HUES64 (cell line): ENCODE measurements around the gene ZFPM1.
A peak's percentile ranks its signal among the peaks of the same experiment; 100 is the strongest.

Experiments
- H3K27ac ChIP-seq: 2 replicates; pipeline ENCODE4 v1.7.0; 2013; ENCODE audit warnings: low read depth, low read length, inconsistent platforms
- H3K27me3 ChIP-seq: 2 replicates; pipeline ENCODE4 v1.6.1; 2013; ENCODE audit warnings: mild to moderate bottlenecking, low read length; ENCODE audit not compliant: insufficient read depth
- H3K36me3 ChIP-seq: 2 replicates; pipeline ENCODE4 v1.6.1; 2013; ENCODE audit warnings: mild to moderate bottlenecking, low read length; ENCODE audit not compliant: insufficient read depth
- H3K4me1 ChIP-seq: 2 replicates; pipeline ENCODE4 v1.6.1; 2013; ENCODE audit warnings: mild to moderate bottlenecking, low read length, moderate library complexity; ENCODE audit not compliant: insufficient read depth
- H3K4me3 ChIP-seq: 2 replicates; pipeline ENCODE4 v1.5.1; 2013; ENCODE audit warnings: mild to moderate bottlenecking, low read length, moderate library complexity
- H3K9ac ChIP-seq: 2 replicates; pipeline ENCODE4 v1.6.1; 2013; ENCODE audit warnings: mild to moderate bottlenecking, low read depth, low read length
- H3K9me3 ChIP-seq: 2 replicates; pipeline ENCODE4 v1.6.1; 2013; ENCODE audit warnings: low read depth, low read length; ENCODE audit not compliant: insufficient read depth
- WGBS: fragments of 150-250, 120-280 bp; methylation state at CpG from one replicate; pipeline ENCODE4 v1.1.7; 2013; ENCODE audit warnings: missing lambda C conversion rate; 5-methylcytosine and 5-hydroxymethylcytosine counted together

ZFPM1 gene

GRCh38 chr16:88444826-88445582, 8.1 kb upstream of the ZFPM1 start:
- Histone ChIP-seq H3K4me3 (no peak overlapping the region), H3K36me3 (no peaks in the 10 kb centered on the region), H3K27me3 (peaks cover 2% of the 10 kb centered on the region; the same call in 1 of the 2 replicates), H3K9me3 (no peaks in the 10 kb centered on the region), H3K27ac (no peak overlapping the region), H3K4me1 (no peaks in the 10 kb centered on the region), H3K9ac (no peak overlapping the region)
- 89% methylated on average over 32 of the region's 32 CpGs for WGBS

- Histone ChIP-seq H3K4me3 (no peak overlapping the region), H3K27ac (no peak overlapping the region), H3K27me3 (peaks cover 6% of the 10 kb centered on the region; the same call in 1 of the 2 replicates), H3K9ac (no peak overlapping the region), H3K36me3 (no peaks in the 10 kb centered on the region), H3K9me3 (no peaks in the 10 kb centered on the region), H3K4me1 (no peaks in the 10 kb centered on the region)
- 92% methylated on average over 25 of the region's 25 CpGs for WGBS
These were observed 7.5 kb upstream of the ZFPM1 start for GRCh38 chr16:88445583-88445960.

GRCh38 chr16:88446061-88446460, 7.0 kb upstream of the ZFPM1 start:
- Histone ChIP-seq H3K27me3 (peaks cover 10% of the 10 kb centered on the region), H3K36me3 (no peaks in the 10 kb centered on the region), H3K27ac (no peak overlapping the region), H3K9ac (no peak overlapping the region), H3K9me3 (no peaks in the 10 kb centered on the region), H3K4me1 (no peaks in the 10 kb centered on the region), H3K4me3 (no peak overlapping the region)
- WGBS, result 95% methylated on average over 25 of the region's 25 CpGs

GRCh38 chr16:88446736-88447135, 6.3 kb upstream of the ZFPM1 start:
- no peaks in the 10 kb centered on the region for H3K36me3 ChIP-seq
- no peaks in the 10 kb centered on the region for H3K9me3 ChIP-seq
- H3K9ac ChIP-seq, result no peak overlapping the region
- 94% methylated on average over 26 of the region's 26 CpGs for WGBS
- no peak overlapping the region for H3K27ac ChIP-seq
- H3K4me1 ChIP-seq, result no peaks in the 10 kb centered on the region
- no peak overlapping the region for H3K4me3 ChIP-seq
- peaks cover 16% of the 10 kb centered on the region for H3K27me3 ChIP-seq

GRCh38 chr16:88447881-88448280, 5.2 kb upstream of the ZFPM1 start:
- Histone ChIP-seq H3K9ac (no peak overlapping the region), H3K27ac (no peak overlapping the region), H3K4me1 (no peaks in the 10 kb centered on the region), H3K36me3 (no peaks in the 10 kb centered on the region), H3K4me3 (no peak overlapping the region), H3K27me3 (peaks cover 23% of the 10 kb centered on the region), H3K9me3 (no peaks in the 10 kb centered on the region)
- WGBS, result 85% methylated on average over 5 of the region's 5 CpGs

- no peak overlapping the region for H3K27ac ChIP-seq
- peaks cover 24% of the 10 kb centered on the region for H3K27me3 ChIP-seq
- 83% methylated on average over 26 of the region's 26 CpGs for WGBS
- no peaks in the 10 kb centered on the region for H3K9me3 ChIP-seq
- H3K4me1 ChIP-seq, result no peaks in the 10 kb centered on the region
- no peak overlapping the region for H3K9ac ChIP-seq
- H3K36me3 ChIP-seq, result no peaks in the 10 kb centered on the region
- H3K4me3 ChIP-seq, result no peak overlapping the region
These were observed 4.4 kb upstream of the ZFPM1 start for GRCh38 chr16:88448461-88449266.

- WGBS, result 84% methylated on average over 5 of the region's 5 CpGs
- H3K36me3 ChIP-seq, result no peaks in the 10 kb centered on the region
- no peak overlapping the region for H3K9ac ChIP-seq
- no peak overlapping the region for H3K27ac ChIP-seq
- no peaks in the 10 kb centered on the region for H3K4me1 ChIP-seq
- no peaks in the 10 kb centered on the region for H3K9me3 ChIP-seq
- H3K27me3 ChIP-seq, result peaks cover 30% of the 10 kb centered on the region
- H3K4me3 ChIP-seq, result no peak overlapping the region
These were observed 3.9 kb upstream of the ZFPM1 start for GRCh38 chr16:88449267-88449561.

GRCh38 chr16:88451586-88452481, 1.2 kb upstream of the ZFPM1 start:
- Histone ChIP-seq H3K27me3 (peaks cover 53% of the 10 kb centered on the region), H3K9me3 (no peaks in the 10 kb centered on the region), H3K4me1 (peaks cover 5% of the 10 kb centered on the region; the same call in 1 of the 2 replicates), H3K9ac (no peak overlapping the region), H3K27ac (no peak overlapping the region), H3K36me3 (no peaks in the 10 kb centered on the region), H3K4me3 (no peak overlapping the region; the same call in 1 of the 2 replicates)
- 78% methylated on average over 29 of the region's 30 CpGs for WGBS

- 7% methylated on average over 72 of the region's 72 CpGs for WGBS
- H3K27me3 ChIP-seq, result peaks cover 62% of the 10 kb centered on the region
- H3K27ac ChIP-seq, result peak overlapping the region; percentile 71; the same call in 1 of the 2 replicates
- H3K9me3 ChIP-seq, result no peaks in the 10 kb centered on the region
- H3K4me1 ChIP-seq, result peaks cover 5% of the 10 kb centered on the region; the same call in 1 of the 2 replicates
- H3K36me3 ChIP-seq, result no peaks in the 10 kb centered on the region
- H3K9ac ChIP-seq, result no peak overlapping the region
- H3K4me3 ChIP-seq, result peak overlapping the region; percentile 71
These were observed 431 bp upstream of the ZFPM1 start for GRCh38 chr16:88452482-88453216.

GRCh38 chr16:88453611-88454522, 787 bp downstream of the ZFPM1 start:
- no peak overlapping the region for H3K9ac ChIP-seq
- no peaks in the 10 kb centered on the region for H3K9me3 ChIP-seq
- H3K27ac ChIP-seq, result no peak overlapping the region
- peak overlapping the region; percentile 49 for H3K4me3 ChIP-seq
- H3K36me3 ChIP-seq, result no peaks in the 10 kb centered on the region
- H3K27me3 ChIP-seq, result peaks cover 67% of the 10 kb centered on the region
- peaks cover 5% of the 10 kb centered on the region; the same call in 1 of the 2 replicates for H3K4me1 ChIP-seq
- WGBS, result 2% methylated on average over 89 of the region's 89 CpGs
